NCI-H446 (cell line): ENCODE results near the gene SAMD14.

Experiments
- DNase-seq, 2 experiments: peaks; one replicate each; lab custom pipeline; 2025; lab: John Stamatoyannopoulos, UW

SAMD14 gene

GRCh38 chr17:50129728-50130558, at the start of gene SAMD14:
SAMD14 (minus strand) TSS chr17:50130160; CDS start chr17:50124959, 5,201 bp downstream.
- DNase-seq: no peak

DNA sequence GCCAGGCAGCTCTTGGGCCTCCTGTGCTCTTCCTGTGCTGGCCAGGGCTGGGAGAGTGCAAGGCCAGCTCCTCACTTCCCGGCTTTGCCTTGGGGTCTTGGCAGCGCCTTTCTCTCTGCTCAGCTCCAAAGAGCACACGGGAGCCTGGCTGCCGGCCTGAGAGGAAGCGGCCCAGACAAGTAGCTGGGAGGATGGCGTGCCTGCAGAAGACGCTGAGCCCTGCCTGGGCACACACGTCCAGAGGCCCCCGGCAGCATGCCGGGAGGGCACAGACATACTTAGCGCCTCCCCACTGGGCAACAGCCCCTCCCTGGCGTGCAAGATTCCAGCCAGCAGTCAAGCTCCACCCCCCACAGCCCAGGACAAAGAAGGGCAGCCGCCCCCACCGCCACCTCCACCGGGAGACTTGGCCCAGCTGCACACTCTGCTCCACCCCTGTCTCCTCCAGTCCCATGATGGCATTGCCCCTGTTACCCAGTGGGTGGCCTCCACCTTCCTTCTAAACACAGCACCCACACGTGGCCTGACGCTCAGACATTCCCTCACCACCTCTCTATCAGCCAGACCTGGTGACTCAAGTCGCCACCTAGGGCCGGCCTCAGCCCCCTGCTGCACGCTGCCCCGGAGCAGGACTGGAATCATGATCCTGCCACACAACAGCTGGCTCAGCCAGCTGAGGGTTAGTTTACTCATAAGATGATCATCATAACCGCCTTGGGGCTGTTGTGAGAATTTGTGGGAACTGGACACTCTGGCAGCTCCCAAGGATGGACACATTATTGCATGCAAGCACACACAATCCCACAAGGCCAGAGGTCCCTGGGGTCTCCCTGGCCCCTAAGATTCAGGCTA, 48.2 kb upstream of the SAMD14 start:
- peak in 1 of 2 experiments; percentile 61 for DNase-seq

GRCh38 chr17:50177476-50177875, 47.5 kb upstream of the SAMD14 start:
- no peak for DNase-seq

DNA sequence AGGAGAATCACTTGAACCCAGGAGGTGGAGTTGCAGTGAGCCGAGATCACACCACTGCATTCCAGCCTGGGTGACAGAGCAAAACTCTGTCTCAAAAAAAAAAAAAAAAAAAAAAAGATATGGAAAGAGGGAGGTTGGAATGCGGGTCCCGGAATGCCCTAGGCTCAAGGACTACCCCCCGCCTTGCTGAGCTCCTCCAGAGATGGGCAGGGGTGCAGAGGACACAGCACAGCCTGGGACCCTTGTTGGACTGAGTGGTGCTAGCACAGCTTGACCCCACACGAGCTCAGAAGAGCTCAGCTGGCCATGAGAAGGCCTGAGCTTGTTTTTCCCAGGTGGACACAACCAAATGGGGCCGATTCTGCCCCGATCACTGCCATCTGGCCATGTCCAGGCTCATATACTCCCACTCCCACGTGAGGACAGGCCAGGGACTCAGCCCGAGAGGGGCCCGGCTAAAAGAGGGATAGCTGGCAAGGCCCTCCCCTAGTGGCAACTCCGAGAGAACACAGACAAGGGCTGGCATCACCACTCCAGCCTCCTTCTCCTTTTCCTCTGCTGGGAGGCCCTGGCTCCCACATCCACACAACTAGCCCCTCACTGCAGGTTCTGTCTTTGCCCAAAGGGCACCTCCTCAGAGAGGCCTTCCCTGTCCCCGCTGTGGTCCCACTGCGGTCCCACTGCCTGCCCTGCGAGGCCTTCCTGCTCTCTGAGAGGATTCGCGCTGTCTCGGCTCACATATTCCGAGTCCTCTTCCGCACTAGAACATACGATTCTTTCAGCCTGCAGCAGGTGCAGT, 46.8 kb upstream of the SAMD14 start:
- DNase-seq: no peak

- DNase-seq: no peak
Measured at GRCh38 chr17:50175035-50175807, 45.3 kb upstream of the SAMD14 start.

DNA sequence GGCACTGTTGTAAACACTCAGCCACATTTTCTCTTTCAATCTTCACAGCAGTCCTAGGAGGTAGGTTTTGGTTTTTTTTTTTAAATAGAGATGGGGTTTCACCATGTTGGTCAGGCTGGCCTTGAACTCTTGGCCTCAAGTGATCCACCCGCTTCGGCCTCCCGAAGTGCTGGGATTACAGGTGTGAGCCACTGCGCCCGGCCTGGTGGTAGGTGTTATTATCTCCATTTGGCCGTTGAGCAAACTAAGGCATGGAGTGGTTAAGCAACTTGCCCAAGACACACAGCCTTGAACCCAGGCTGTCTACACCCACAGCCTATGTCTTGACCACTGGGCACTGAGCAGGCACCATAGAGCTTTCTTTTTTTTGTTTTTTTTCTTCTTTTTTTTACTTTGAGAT, 44.5 kb upstream of the SAMD14 start:
- no peak for DNase-seq

- DNase-seq: no peak
Measured at GRCh38 chr17:50173335-50173941, 43.5 kb upstream of the SAMD14 start.

- DNase-seq: no peak
Measured at GRCh38 chr17:50172936-50173334, 43.0 kb upstream of the SAMD14 start.

- DNase-seq: no peak
Measured at GRCh38 chr17:50172130-50172529, 42.2 kb upstream of the SAMD14 start.

- DNase-seq: no peak
Measured at GRCh38 chr17:50171371-50172071, 41.6 kb upstream of the SAMD14 start.

DNA sequence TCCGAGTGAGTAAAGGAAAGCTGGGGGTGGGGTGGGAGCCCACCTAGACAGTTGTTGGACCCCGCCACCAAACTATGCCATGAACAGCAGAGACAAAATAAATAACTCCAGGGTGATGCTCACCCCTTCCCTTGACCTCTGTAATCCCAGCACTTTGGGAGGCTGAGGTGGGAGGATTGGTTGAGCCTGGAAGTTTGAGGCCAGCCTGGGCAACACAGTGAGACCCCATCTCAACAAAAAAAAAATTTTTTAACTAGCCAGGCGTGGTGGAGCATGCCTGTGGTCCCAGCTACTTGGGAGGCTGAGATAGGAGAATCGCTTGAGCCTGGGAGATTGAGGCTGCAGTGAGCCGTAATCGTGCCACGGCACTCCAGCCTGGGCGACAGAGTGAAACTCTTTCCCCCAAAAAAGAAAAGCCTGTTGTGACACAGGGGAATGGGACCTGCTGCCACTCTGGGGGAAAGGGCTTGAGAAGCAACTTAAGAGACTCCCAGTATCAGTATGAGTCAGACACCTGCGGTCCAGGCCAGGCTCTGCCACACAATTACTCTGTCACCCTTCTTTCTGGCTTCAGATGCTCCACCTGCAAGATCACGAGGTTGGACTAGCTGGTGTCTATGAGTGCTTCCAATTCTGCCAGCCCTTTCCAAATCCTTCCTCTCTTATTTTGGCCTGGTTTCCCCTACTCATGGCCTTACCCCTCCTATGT, 40.9 kb upstream of the SAMD14 start:
- DNase-seq: no peak

DNA sequence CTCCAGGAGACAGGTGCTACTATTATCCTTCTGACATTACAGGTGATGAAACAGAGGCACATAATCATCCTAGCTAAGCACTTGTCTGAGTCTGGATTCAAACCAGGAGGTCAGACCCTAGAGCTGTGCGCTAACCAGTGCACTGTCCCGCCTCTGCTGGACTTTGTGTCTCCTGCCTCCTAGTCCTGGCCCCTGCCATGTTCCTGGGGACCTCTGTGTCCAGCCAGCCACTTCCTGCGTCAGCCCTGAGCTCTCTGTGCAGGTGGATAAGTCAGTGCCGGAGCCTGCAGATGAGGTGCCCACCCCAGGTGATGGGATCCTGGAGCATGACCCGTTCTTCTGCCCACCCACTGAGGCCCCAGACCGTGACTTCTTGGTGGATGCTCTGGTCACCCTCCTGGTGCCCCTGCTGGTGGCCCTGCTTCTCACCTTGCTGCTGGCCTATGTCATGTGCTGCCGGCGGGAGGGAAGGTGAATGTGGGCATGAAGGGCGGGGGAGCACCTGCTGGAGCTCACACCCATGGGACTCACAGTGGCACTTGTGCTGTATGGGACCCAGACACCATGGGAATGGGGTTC, 40.0 kb upstream of the SAMD14 start:
- DNase-seq: no peak

DNA sequence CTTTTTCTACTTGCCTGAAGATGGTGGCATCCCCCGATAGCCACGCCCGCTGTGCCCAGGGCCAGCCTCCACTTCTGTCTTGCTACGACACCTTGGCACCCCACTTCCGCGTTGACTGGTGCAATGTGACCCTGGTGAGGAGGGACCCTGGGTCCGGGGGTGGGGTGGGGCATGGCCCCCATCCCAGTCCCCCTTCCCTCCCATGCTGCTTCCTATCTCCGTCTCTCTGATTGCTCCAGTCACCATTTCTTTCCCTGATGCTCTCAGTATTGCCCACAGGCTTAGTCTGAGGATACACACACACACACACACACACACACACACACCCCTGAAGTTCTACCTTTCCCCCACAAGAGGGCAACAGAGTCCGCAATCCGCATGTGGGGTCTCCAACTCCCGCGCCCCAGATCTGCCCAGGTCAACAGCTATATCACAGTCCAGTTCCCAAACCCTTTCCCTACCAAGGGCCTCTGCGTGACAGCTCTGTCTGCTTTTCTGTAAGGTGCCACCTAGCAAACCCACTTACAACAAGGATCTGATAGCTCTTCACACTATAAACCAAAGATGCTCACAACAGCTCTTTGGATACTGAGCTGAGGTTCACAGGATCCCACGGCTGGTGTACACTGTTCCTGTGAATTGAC, 39.3 kb upstream of the SAMD14 start:
- DNase-seq: peak in 1 of 2 experiments; percentile 43

DNA sequence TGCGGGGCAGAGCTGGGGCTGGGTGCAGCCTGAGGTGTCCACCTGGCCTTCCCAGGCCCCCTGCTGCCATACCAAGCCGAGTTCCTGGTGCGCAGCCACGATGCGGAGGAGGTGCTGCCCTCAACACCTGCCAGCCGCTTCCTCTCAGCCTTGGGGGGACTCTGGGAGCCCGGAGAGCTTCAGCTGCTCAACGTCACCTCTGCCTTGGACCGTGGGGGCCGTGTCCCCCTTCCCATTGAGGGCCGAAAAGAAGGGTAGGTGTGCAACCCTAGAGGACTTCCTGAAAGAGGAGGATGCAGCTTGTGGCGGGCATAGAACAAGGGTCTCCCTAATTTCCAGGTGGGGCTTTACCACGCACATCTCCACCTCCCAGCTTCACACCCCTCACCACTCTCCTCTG, 38.4 kb upstream of the SAMD14 start:
- DNase-seq: no peak

DNA sequence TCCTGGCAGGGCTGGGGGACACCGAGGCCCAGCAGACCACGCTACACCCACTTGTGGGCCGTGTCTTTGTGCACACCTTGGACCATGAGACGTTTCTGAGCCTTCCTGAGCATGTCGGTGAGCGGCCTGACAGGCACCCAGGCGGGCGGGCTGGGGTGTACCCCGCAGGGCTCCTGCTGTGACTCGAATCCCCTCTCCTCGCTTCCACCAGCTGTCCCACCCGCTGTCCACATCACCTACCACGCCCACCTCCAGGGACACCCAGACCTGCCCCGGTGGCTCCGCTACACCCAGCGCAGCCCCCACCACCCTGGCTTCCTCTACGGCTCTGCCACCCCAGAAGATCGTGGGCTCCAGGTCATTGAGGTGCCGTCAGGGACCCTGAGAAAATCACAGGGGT, 37.4 kb upstream of the SAMD14 start:
- DNase-seq: no peak

DNA sequence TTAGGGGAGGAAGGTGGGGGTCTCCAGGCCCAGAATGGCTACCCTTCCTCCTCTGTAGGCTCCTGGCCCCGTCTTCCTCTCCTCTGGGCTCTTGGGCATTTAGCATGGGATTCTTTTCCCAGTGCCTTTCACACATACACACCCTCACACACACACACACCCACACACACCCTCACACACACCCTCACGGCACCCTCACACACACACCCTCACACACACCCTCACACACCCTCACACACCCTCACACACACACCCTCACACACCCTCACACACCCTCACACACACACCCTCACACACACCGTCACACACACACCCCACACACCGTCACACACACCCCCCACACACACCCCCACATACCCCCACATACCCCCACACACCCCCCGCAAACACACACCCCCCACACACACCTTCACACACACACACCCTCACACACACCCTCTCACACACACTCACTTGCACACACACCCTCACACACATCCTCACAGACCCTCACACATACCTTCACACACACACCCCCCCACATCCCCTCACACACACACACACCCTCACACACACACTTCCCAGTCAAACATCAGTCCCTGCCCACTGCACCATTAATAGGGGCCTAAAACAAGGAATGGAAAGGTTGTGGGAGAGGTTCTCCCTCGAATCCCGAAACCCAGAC, 36.7 kb upstream of the SAMD14 start:
- no peak for DNase-seq

DNA sequence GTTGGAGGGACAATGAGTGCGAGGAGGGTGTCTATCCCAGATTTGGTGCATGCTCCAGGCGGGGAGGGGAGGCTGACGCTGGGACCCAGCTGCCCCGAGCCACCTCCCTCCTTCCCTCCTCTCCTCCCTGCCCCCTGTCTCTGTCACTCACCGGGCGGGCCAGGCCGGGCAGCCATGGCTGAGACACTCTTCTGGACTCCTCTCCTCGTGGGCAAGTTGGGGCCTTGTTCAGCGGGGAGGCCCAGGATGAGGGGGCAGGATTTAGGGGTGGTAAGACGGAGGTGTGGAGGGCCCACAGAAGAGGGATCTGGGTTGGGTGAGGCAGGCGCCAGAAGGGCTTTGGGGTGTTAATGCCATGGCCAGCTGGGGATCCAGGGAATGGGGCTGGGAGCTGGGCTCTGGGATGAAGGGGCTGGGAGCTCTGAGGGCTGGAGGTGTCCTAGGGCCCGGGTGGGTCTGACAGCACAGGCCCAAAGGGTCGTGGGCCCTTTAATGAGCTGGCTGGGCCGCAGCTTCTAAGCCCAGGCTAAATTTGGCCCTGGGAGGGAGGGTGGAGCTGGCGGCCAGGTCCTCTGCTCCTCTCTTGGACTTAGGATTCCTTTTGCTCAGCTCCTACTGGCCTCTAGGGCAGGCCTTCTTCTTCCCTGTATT, 36.0 kb upstream of the SAMD14 start, which contains the start of gene SGCA:
SGCA (plus strand) TSS at position 139 of the 651 bp plus-strand sequence; CDS start at position 175, 36 bp downstream.
- no peak for DNase-seq

GRCh38 chr17:50165466-50165865, 35.5 kb upstream of the SAMD14 start:
- DNase-seq: no peak
